ENCODE data around the gene PLAAT5.
"Not testable (repeated sequence)": the region's sequence is repeated elsewhere in the genome, so short reads cannot be mapped to it uniquely, and the experiment has no call there.

PLAAT5 gene

GRCh38 chr11:63448646-63449045 lies 42.3 kb downstream of the PLAAT5 start:
- Histone ChIP-seq H3K36me3 (ENCODE audit: control insufficient read depth, insufficient read depth, low read length) (no peaks in the 10 kb centered on the region), H3K27me3 (ENCODE audit: control insufficient read depth, insufficient read depth, low read length) (no peaks in the 10 kb centered on the region), H3K9ac (ENCODE audit: low read length) (no peak overlapping the region), H3K27ac (ENCODE audit: low read depth, low read length) (no peak overlapping the region), H3K4me1 (ENCODE audit: control insufficient read depth, insufficient read depth, low read length) (no peaks in the 10 kb centered on the region), H3K4me3 (ENCODE audit: low read length) (no peak overlapping the region)

DNA sequence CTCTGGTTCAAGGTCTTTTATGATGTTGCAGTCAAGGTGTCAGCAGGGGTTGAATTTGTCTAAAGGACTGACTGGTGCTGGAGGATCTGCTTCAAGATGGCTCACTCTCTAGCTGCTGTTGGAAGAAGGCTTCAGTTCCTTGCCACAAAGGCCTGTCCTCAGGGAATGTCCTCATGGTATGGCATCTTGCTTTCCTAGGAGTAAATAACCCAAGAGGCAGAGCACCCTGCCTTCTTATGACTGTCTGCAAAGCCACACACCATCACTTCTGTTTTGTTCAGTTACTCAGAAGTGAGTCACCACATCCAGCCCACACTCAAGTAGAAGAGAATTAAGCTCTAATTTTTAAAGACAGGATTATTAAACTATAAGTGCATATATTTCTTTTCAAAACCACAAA lies 45.2 kb downstream of the PLAAT5 start:
- Histone ChIP-seq H3K36me3 (ENCODE audit: control insufficient read depth, insufficient read depth, low read length) (no peaks in the 10 kb centered on the region), H3K4me1 (ENCODE audit: control insufficient read depth, insufficient read depth, low read length) (no peaks in the 10 kb centered on the region), H3K4me3 (ENCODE audit: low read length) (no peak overlapping the region), H3K9ac (ENCODE audit: low read length) (no peak overlapping the region), H3K27me3 (ENCODE audit: control insufficient read depth, insufficient read depth, low read length) (no peaks in the 10 kb centered on the region), H3K27ac (ENCODE audit: low read depth, low read length) (no peak overlapping the region)

DNA sequence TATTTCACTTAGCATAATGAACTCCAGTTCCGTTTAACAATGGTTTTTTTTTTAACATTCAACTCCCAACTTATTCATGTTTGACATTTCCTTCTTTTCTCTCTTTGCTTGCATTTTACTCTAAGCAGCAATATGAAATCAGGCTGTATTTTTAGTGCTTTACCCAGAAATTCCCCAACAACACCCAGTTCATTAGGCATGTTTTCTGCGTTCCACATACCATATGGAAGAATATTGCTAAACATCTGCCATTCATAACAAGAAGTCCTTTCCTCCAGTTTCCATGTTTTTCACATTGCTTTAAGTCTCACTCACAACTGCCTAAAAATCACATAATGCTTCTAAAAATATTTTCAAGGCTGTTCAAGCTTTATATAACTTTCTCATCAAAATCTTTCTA lies 45.8 kb downstream of the PLAAT5 start:
- Histone ChIP-seq H3K9ac (ENCODE audit: low read length) (no peak overlapping the region), H3K4me3 (ENCODE audit: low read length) (no peak overlapping the region), H3K27ac (ENCODE audit: low read depth, low read length) (no peak overlapping the region), H3K36me3 (ENCODE audit: control insufficient read depth, insufficient read depth, low read length) (no peaks in the 10 kb centered on the region), H3K4me1 (ENCODE audit: control insufficient read depth, insufficient read depth, low read length) (no peaks in the 10 kb centered on the region), H3K27me3 (ENCODE audit: control insufficient read depth, insufficient read depth, low read length) (no peaks in the 10 kb centered on the region)

DNA sequence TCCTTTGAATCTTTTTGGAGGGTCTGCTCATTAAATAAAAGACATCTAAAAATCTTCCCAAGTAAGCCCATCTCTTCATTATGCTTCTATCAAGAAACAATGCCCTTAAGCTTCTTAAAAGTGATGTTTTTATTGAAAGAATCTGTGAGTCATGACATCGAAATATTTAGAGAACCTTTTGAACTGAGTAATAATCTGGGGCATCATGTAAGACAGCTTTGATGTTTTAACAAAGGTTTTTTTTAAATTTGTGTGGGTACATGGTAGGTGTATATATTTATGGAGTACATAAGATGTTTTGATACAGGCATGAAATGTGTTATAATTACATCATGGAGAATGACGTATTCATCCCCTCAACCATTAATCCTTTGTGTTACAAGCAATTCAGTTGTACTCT lies 46.8 kb downstream of the PLAAT5 start:
- no peak overlapping the region for H3K27ac ChIP-seq (ENCODE audit: low read depth, low read length)
- H3K9ac ChIP-seq (ENCODE audit: low read length), result no peak overlapping the region
- no peaks in the 10 kb centered on the region for H3K36me3 ChIP-seq (ENCODE audit: control insufficient read depth, insufficient read depth, low read length)
- H3K4me3 ChIP-seq (ENCODE audit: low read length), result no peak overlapping the region
- no peaks in the 10 kb centered on the region for H3K4me1 ChIP-seq (ENCODE audit: control insufficient read depth, insufficient read depth, low read length)
- H3K27me3 ChIP-seq (ENCODE audit: control insufficient read depth, insufficient read depth, low read length), result no peaks in the 10 kb centered on the region

GRCh38 chr11:63443714-63444113 lies 47.3 kb downstream of the PLAAT5 start:
- no peaks in the 10 kb centered on the region for H3K4me1 ChIP-seq (ENCODE audit: control insufficient read depth, insufficient read depth, low read length)
- no peak overlapping the region for H3K9ac ChIP-seq (ENCODE audit: low read length)
- no peaks in the 10 kb centered on the region for H3K27me3 ChIP-seq (ENCODE audit: control insufficient read depth, insufficient read depth, low read length)
- H3K27ac ChIP-seq (ENCODE audit: low read depth, low read length), result no peak overlapping the region
- no peak overlapping the region for H3K4me3 ChIP-seq (ENCODE audit: low read length)
- no peaks in the 10 kb centered on the region for H3K36me3 ChIP-seq (ENCODE audit: control insufficient read depth, insufficient read depth, low read length)

DNA sequence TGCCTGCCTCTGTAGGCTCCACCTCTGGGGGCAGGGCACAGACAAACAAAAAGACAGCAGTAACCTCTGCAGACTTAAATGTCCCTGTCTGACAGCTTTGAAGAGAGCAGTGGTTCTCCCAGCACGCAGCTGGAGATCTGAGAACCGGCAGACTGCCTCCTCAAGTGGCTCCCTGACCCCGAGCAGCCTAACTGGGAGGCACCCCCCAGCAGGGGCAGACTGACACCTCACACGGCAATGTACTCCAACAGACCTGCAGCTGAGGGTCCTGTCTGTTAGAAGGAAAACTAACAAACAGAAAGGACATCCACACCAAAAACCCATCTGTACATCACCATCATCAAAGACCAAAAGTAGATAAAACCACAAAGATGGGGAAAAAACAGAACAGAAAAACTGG lies 55.1 kb downstream of the PLAAT5 start:
- not testable (repeated sequence) for H3K36me3 ChIP-seq (ENCODE audit: control insufficient read depth, insufficient read depth, low read length); H3K27me3 ChIP-seq (ENCODE audit: control insufficient read depth, insufficient read depth, low read length); H3K4me3 ChIP-seq (ENCODE audit: low read length); H3K9ac ChIP-seq (ENCODE audit: low read length); H3K27ac ChIP-seq (ENCODE audit: low read depth, low read length); H3K4me1 ChIP-seq (ENCODE audit: control insufficient read depth, insufficient read depth, low read length)

DNA sequence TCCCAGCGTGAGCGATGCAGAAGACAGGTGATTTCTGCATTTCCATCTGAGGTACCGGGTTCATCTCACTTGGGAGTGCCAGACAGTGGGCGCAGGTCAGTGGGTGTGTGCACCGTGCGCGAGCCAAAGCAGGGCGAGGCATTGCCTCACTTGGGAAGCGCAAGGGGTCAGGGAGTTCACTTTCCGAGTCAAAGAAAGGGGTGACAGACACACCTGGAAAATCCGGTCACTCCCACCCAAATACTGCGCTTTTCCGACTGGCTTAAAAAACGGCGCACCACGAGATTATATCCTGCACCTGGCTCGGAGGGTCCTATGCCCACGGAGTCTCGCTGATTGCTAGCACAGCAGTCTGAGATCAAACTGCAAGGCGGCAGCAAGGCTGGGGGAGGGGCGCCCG lies 55.6 kb downstream of the PLAAT5 start:
- not testable (repeated sequence) for H3K27ac ChIP-seq (ENCODE audit: low read depth, low read length); H3K36me3 ChIP-seq (ENCODE audit: control insufficient read depth, insufficient read depth, low read length); H3K4me3 ChIP-seq (ENCODE audit: low read length); H3K9ac ChIP-seq (ENCODE audit: low read length); H3K27me3 ChIP-seq (ENCODE audit: control insufficient read depth, insufficient read depth, low read length); H3K4me1 ChIP-seq (ENCODE audit: control insufficient read depth, insufficient read depth, low read length)

GRCh38 chr11:63430731-63431130 lies 60.2 kb downstream of the PLAAT5 start:
- not testable (repeated sequence) for H3K4me1 ChIP-seq (ENCODE audit: control insufficient read depth, insufficient read depth, low read length); H3K4me3 ChIP-seq (ENCODE audit: low read length); H3K9ac ChIP-seq (ENCODE audit: low read length); H3K36me3 ChIP-seq (ENCODE audit: control insufficient read depth, insufficient read depth, low read length); H3K27ac ChIP-seq (ENCODE audit: low read depth, low read length); H3K27me3 ChIP-seq (ENCODE audit: control insufficient read depth, insufficient read depth, low read length)

DNA sequence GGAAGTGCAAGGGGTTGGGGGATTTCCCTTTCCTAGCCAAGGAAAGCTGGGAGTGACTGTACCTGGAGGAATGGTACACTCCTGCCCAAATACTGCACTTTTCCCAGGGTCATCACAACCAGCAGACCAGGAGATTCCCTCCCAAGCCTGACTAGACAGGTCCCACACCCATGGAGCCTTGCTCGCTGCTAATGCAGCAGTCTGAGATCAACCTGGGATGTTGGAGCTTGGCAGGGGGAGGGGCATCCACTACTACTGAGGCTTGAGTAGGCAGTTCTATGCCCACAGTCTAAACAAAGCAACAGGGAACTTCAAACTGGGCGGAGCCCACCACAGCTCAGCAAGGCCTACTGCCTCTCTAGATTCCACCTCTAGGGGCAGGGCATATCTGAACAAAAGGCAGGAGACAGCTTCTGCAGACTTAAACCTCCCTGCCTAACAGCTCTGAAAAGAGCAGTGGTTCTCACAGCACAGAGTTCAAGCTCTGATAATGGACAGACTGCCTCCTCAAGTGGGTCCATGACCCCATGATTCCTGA lies 62.9 kb downstream of the PLAAT5 start:
- H3K27ac ChIP-seq (ENCODE audit: low read depth, low read length), result no peak overlapping the region
- H3K36me3 ChIP-seq (ENCODE audit: control insufficient read depth, insufficient read depth, low read length), result no peaks in the 10 kb centered on the region
- H3K4me3 ChIP-seq (ENCODE audit: low read length), result no peak overlapping the region
- no peaks in the 10 kb centered on the region for H3K4me1 ChIP-seq (ENCODE audit: control insufficient read depth, insufficient read depth, low read length)
- no peaks in the 10 kb centered on the region for H3K27me3 ChIP-seq (ENCODE audit: control insufficient read depth, insufficient read depth, low read length)
- H3K9ac ChIP-seq (ENCODE audit: low read length), result no peak overlapping the region

DNA sequence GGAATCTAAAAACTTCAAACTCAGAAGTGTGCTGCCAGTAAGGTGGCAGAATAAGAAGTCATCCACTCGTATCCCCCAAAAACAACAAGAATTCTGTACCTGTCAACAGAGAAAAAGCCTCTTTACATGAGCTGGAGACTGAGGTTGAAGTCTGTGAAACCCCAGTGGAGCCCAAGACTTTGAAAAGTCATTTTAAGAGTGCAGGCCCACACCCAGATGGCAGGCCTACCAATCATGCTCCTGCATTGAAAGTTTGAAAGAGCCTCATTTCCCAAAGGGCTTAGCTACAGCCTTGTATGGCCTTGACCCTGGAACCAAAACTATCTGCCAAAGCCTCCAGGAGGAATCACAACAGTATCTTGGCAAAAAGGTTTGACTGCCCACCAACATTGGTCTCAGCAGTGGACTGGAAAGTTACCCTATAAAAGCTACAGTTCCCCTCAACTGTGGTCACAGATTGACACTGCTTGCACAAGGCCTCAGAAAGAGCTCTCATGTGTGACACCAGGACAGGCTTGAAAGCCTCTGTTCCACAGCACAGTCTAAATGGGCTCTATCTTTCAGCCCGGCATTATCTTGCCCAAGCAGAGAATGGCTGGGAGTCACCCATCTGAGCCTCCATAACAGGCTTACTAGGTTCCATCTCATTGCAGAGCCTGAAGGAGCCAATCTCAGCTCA lies 73.7 kb downstream of the PLAAT5 start:
- Histone ChIP-seq H3K27me3 (ENCODE audit: control insufficient read depth, insufficient read depth, low read length) (no peaks in the 10 kb centered on the region), H3K36me3 (ENCODE audit: control insufficient read depth, insufficient read depth, low read length) (no peaks in the 10 kb centered on the region), H3K27ac (ENCODE audit: low read depth, low read length) (no peak overlapping the region), H3K4me1 (ENCODE audit: control insufficient read depth, insufficient read depth, low read length) (no peaks in the 10 kb centered on the region), H3K4me3 (ENCODE audit: low read length) (no peak overlapping the region), H3K9ac (ENCODE audit: low read length) (no peak overlapping the region)
